Measurements from ENCODE around the gene PTAR1. TPM values are rescaled to one million over a fixed set of nuclear protein-coding genes. Genes with fewer than 3 reads are reported as not detected.

Gene PTAR1
- total RNA-seq, 1 donor from 2014 or later = 94.5 TPM

- no peak for DNase-seq
Observed at GRCh38 chr9:69673311-69673640, 86.5 kb downstream of the PTAR1 start.

DNA sequence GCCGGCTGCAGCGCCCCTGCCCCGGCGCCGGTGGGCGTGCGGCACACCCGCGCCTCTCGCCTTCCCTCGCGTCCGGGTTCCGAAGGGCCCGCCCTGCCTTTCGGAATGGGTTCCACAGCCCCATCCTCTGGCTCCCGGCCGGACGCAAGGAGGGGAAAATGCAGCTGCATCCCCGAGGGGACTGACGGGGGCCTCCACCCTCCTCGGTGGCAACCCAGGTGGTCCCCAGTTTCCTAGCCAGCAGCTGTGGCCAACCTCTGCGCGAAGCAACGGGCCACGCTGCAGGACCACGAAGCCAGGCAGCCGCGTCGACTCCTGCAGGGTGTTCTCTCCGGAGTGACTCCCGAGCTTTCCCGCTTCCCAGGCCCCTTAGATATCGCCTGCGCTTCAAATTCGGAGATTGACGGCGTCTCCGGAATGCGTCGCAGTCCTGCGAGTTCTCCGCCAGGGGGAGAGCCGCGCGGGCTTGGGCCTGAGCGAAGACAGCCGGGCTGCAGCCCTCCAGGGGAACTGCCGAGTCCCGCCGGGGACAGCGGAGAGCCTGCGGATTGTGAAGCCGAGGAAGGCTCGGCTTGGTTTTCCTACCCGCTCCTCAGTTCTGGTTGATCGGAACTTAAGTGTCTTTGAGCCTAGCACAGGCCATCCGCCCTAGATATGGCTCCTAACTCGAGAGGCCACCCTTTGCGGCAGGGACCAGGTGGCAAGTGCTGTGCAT is 87.1 kb downstream of the PTAR1 start:
- DNase-seq = peak; percentile 84

GRCh38 chr9:69671879-69672595 is 87.8 kb downstream of the PTAR1 start, which contains the start of gene APBA1:
TSS of gene APBA1 (minus strand) at chr9:69672371.
- DNase-seq = peak; percentile 80

GRCh38 chr9:69671311-69671878 is 88.4 kb downstream of the PTAR1 start:
- peak; percentile 28 for DNase-seq

DNA sequence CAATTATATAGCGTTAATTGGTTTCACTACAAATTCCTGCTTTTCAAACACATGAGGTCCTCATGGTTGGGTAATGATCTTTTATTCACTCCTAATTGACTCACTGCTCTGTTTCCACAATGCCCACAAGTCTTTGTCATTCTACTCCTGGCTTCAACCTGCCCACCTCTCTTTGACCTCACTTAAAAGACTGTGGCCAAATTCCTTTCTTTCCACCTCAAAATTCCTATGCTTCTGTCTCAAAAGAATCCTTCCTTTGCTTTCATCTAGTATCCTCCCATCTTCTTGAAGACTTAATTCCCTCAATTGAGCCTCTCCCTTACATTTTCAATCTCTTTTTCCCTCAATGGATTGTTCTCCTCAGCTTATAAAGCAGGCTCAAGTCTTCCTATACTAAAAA is 92.5 kb downstream of the PTAR1 start:
- DNase-seq = no peak

- no peak for DNase-seq
Observed at GRCh38 chr9:69660304-69660703, 99.5 kb downstream of the PTAR1 start.

Other genes with a start within 250 kb of the PTAR1 start
- 29.0 TPM for gene APBA1, start 87.6 kb downstream of the PTAR1 start, total RNA-seq
- not detected for gene CFAP95, start 60.8 kb upstream of the PTAR1 start, total RNA-seq